ENCODE data around the gene MRTFB.

The MRTFB gene

GRCh38 chr16:14062261-14062660 is 8.9 kb upstream of the MRTFB start:
- no peak for DNase-seq

DNA sequence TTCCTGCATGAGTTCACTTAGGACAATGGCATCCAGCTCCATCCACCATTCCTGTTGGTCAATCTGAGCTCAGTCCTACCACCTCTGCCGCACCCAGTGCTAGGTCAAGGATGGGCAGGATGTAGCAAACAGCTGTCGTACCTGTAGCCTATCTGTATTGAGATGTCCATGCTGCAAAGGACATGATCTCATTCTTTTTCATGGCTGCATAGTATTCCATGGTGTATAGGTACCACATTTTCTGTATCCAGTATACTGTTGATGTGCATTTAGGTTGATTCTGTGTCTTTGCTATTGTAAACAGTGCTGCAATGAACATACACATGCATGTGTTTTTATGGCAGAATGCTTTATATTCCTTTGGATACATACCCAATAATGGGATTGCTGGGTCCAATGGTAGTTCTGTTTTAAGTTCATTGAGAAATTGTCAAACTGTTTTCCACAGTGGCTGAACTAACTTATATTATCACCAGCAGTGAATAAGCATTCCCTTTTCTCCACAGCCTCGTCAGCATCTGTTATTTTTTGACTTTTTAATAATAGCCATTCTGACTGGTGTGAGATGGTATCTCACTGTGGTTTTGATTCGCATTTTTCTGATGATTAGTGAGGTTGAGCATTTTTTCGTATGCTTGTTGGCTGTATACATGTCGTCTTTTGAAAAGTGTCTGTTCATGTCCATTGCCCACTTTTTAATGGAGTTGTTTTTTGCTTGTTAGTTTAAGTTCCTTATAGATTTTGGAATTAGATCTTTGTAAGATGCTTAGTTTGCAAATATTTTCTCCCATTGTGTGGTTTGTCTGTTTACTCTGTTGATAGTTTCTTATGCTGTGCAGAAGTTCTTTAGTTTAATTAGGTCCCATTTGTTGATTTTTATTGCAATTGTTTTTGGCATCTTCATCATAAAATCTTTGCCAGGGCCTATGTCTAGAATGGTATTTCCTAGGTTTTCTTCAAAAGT is 7.2 kb upstream of the MRTFB start:
- no peak for DNase-seq

DNA sequence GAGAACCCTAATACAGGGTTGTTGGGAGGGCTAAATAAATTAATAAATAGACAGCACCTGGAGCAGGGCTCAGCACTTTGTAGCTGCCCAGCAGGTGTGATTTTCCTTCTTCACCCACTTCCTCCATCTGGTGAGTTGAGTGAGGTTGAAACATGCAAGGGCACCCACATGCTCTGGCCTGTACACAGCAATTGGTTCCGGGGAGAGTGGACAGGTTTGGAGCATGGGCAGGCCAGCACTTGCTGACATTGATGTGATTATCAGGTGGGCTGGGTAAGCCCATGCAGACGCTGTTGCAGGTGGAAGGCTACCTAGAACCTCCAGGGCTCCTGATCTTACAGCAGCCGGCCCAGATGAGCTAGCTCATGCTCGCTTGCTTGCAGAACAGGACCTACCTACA is 1.3 kb upstream of the MRTFB start:
- DNase-seq, result no peak

DNA sequence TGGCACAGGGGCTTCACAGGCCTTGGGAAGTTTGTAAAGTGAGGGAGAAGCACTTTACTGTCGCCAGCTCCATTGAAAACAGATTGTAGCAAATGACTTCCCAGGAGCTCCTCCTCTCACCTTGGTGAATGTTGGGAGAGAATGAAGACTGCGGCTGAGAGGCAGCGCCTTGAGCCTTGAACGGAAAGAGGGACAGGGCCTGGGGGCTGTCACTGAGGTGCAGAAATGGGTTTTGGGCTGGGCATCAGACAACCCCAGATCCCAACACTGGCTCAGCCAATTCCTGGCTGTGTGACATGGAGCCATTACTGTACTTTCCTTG is 603 bp upstream of the MRTFB start:
- DNase-seq, result no peak

DNA sequence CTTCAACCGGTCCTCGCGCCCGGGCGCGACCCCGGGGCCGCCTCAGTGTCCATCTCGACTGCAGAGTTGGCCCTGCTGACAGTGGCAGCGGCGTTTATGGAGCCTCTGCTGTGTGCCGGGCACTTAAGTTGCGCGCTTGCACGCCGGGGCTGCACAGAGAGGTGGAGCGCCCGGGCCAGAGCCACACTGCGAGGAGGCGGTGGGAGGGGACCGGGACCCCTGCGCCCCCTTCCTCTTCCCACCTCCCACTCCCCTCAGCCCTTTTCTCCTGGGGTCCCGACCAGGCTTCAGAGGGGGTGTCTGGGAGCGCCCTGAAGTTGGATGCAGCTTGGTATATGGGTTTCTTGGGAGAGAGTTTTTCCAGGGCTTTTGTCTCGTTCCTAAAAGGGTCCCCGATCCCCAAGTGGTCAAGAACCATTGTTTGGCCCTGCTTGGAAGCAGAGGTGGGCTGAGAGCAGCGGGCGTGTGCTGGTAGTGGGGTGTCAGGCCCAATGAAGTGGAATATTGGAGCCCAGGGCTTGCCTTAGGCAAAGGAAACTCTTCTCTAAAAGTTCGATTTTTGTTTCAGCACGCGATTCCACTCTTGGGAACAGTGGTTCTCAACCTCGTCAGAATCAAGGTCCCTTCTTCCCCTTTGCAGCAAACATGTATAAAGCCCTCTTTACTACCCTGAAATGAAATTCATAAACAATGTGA is 605 bp downstream of the MRTFB start:
- DNase-seq, result no peak

- no peak for DNase-seq
Measured at GRCh38 chr16:14072360-14072759, 1.2 kb downstream of the MRTFB start.

DNA sequence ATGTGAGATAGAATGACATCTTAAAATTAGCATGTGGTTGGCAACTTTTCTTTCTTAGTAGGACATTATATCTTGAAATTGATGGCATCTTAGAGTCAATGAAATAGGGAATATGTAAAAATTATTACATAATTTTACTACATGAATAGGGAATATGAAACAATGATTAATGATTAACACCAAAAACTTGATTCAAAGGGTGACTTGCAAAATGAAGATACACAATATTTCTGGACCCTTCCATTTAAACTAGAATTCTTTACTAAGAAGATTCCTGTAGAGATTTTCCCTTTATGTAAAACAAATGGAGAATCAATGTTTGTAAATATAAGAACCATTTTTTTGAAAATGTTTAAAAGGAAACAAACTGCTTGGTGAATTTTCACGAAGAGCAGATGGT is 3.4 kb downstream of the MRTFB start:
- DNase-seq, result no peak

- DNase-seq, result no peak
Measured at GRCh38 chr16:14077918-14078317, 6.8 kb downstream of the MRTFB start.

DNA sequence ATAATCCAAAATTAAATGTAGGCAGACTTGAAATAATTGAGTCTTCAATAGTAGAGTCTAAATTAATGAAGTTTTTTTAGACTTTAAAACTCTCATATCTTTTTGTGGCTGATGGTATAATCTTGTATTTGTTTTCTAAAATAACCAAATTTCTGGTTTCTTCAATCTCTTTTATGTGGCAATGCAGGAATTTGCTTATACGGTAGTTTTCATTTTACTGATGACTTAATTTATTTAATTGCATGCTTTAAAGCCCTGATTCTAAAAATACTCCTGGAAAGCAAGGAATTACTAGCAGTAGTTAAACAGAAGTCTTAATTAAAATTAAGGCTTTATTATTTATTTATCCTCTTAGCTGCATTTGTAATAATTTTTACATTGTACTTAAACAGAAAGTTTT is 15.4 kb downstream of the MRTFB start:
- no peak for DNase-seq

- no peak for DNase-seq
Measured at GRCh38 chr16:14087181-14087580, 16.1 kb downstream of the MRTFB start.

DNA sequence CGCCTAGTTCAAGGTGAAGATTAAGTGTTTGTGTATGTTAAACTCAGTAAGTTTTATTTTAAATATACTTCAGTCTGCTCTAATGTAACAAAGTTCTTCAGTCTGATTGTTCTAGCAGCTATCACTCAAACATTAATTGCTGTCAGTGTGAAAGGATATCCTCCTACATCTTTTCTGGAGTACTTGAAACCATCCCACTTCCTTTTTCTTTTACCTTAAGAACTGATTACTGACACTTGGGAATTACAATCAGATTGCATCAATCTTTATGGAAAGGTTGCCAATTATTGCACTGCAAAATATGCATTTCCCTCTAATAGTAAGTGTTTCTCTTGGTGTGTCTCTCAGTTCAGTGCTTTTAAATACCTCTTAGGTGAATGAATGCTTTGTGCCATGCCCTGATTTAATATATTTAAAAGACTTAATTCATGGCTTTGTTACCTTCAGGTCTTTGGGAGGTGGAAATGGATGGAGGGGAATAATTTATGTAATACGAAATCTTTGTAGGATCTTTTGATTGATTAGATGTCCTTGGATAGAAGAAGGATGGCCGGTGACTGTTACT is 16.6 kb downstream of the MRTFB start:
- no peak for DNase-seq

- peak in 2 of 14 donors; percentile 4 to 67 for DNase-seq
Measured at GRCh38 chr16:14088155-14088753, 17.1 kb downstream of the MRTFB start.

GRCh38 chr16:14089283-14089823 is 18.2 kb downstream of the MRTFB start:
- DNase-seq, result no peak

DNA sequence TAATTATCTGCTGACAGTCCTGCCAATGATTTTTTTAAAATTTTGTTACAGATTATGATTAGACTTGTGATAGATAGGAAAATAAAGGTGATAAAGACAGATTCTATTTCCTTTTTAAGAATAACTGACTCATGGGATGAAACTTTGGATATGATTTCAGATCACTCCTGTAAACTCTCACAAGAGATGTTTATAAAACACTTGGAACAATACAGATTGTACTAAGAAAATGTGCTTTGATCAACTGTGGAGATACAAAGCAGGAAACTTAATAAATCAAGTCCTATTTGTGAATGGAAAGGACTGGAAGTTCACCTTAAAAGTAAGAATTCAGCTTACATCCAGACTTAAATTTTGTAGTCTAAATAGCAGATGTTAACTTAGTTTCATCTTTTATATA is 21.4 kb downstream of the MRTFB start:
- no peak for DNase-seq

DNA sequence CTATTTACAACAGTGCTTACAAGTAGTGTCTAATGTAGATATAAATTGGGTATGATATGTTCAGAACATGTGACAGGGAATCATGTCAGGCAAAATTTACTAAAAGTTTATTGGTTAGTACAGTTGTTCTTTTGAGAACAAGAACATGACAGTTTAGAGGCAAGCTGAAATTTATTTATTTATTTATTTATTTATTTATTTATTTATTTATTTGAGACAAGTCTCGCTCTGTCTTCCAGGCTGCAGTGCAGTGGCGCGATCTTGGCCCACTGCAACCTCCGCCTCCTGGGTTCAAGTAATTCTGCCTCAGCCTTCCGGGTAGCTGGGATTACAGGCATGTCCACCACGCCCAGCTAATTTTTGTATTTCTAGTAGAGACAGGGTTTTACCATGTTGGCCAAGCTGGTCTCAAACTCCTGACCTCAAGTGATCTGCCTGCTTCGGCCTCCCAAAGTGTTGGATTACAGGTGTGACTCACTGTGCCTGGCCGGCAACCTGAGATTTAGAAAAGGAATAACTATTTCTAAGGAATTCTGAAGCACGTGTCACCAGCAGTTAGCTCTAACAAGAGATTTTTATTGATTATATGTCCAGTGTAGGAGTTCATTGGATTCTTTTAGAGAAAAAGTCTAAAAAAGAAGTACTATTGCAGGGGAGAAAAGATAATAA is 24.9 kb downstream of the MRTFB start:
- no peak for DNase-seq

GRCh38 chr16:14097182-14097959 is 26.3 kb downstream of the MRTFB start:
- DNase-seq, result no peak

DNA sequence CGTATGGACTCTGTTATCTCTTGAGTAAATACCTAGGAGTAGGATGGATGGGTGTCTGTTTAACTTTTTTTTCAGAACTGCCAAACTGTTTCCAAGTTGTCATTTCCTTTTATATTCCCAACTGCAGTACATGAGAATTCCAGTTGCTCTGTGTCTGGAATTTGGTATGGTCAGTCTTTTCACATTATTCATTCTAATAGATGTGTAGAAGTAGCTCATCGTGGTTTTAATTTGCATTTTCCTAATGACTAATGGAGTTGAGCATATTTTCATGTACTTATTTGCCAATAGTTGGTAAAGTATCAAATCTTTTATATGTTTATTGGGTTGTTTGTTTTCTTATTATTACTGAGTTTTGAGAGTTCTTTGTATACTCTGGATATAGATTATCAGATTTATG is 27.0 kb downstream of the MRTFB start:
- DNase-seq, result no peak

- no peak for DNase-seq
Measured at GRCh38 chr16:14100825-14101224, 29.7 kb downstream of the MRTFB start.

- no peak for DNase-seq
Measured at GRCh38 chr16:14101415-14101814, 30.3 kb downstream of the MRTFB start.

GRCh38 chr16:14102925-14103720 is 32.0 kb downstream of the MRTFB start:
- DNase-seq, result no peak

GRCh38 chr16:14104066-14104465 is 32.9 kb downstream of the MRTFB start:
- no peak for DNase-seq

All from C1 segment of cervical spinal cord (tissue), 14 donors.